Omental fat pad (tissue), 4 donors: ENCODE data around the gene SIGMAR1. TPM values are rescaled to one million over a fixed set of nuclear protein-coding genes. Genes with fewer than 3 reads are reported as not detected.

Experiments
- ATAC-seq: fragments of 150-250 bp; one replicate; pipeline ENCODE4 v1.9.1; 2016; ENCODE audit warnings: mild to moderate bottlenecking, moderate library complexity; ENCODE audit not compliant: low FRiP score
- DNase-seq: peaks from one replicate; pipeline ENCODE4 v3.0.0-alpha.2; 2019; ENCODE audit warnings: low spot score
- CTCF ChIP-seq, 3 donors: fragments of 450-650 bp; IDR thresholded peaks; one replicate each; pipeline ENCODE4 v1.5.1; 2016 to 2017; ENCODE audit warnings: antibody characterized with exemption in 3 of 3, mild to moderate bottlenecking in 3 of 3, moderate library complexity in 2 of 3
- total RNA-seq, 4 donors: library from RNA; depleted of rRNA; stranded (reverse); fragments of >200 nt; gene quantifications; one replicate each; pipeline ENCODE4 v1.1.0, GENCODE V29; 2016

Gene SIGMAR1
- total RNA-seq, 4 donors from 2014 or later: 72.9 to 88.6 (median 73.2) TPM

DNA sequence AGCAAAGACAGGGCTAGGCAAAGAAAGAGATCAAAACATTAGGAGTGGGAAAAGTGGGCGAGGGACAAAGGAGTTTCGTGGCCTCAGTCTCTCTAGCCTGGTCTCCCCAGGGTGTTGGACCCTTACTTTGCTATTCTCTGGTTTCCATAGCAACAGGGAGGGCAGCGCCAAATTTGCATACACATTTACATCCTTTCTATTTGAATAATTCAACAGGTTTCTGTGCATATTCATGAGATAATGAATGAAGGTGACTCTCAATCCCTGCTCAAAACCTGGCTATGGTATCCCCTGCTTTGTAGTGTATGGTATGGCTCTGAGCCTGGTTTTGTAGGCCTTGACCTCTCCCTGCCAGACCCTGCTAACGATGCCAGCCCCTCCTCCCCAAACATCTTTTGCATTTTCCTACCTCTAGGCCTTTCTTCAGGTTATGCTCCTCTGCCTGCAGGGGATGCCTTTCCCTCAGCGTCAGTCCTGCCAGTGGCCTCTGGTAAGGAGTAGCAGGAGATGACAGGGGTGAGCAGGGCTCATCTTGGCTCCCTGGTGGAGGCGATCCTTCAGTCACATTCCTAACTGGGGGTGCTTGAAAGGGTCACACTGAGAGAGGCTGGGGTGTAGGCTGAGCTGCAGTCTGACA, 35.5 kb downstream of the SIGMAR1 start:
- ATAC-seq (no peak), DNase-seq (no peak)
- no peak for TF ChIP-seq CTCF (IDR thresholded peaks at IDR 0.05)

- ATAC-seq (no peak), DNase-seq (no peak)
- no peak for TF ChIP-seq CTCF (IDR thresholded peaks at IDR 0.05)
These were observed 36.7 kb downstream of the SIGMAR1 start for GRCh38 chr9:34600908-34601307.

GRCh38 chr9:34599546-34599945, 38.0 kb downstream of the SIGMAR1 start:
- DNase-seq: no peak
- ATAC-seq: no peak
- no peak for TF ChIP-seq CTCF (IDR thresholded peaks at IDR 0.05)

DNA sequence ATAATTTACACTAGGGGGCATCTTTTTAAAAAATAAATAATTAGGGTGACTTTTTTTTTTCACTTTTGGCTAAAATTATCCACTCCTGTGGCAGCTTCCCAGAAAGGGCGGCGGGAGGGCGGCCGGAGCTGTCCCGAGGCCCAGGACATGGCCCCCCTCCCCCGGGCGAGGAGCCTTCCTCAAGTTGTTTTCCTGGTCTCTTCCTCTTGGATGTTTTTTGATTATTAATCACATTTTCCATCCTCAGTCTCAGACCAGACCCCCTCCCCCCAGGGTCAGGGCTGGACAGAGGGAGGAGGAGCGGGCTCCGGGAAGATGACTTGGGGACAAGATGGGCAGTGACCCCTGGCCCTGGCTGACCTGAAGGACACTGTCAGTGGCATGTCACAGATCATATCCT, 43.4 kb downstream of the SIGMAR1 start:
- ATAC-seq (no peak), DNase-seq (no peak)
- TF ChIP-seq CTCF (IDR thresholded peaks at IDR 0.05): no peak

GRCh38 chr9:34592895-34593601, 44.5 kb downstream of the SIGMAR1 start:
- no peak for TF ChIP-seq CTCF (IDR thresholded peaks at IDR 0.05)
- DNase-seq (no peak), ATAC-seq (no peak)

- ATAC-seq (no peak), DNase-seq (no peak)
- TF ChIP-seq CTCF (IDR thresholded peaks at IDR 0.05): no peak
These were observed 45.4 kb downstream of the SIGMAR1 start for GRCh38 chr9:34591917-34592866.
